DND-41 (cell line): ENCODE measurements around the gene SHROOM2.

Experiments
- ATAC-seq: fragments of 200-7000 bp; cut with Tn5 transposase; 3 replicates; pipeline ENCODE4 v1.9.1; 2021; ENCODE audit warnings: low read depth; ENCODE audit not compliant: insufficient read depth
- DNase-seq: peaks from one replicate; pipeline ENCODE4 v3.0.0-alpha.2; 2020
- H2AFZ ChIP-seq: 2 replicates; pipeline ENCODE4 v1.6.0; 2012; ENCODE audit warnings: low read depth, low read length
- H3K27ac ChIP-seq: 2 replicates; pipeline ENCODE4 v1.5.1; 2012; ENCODE audit warnings: low read length, inconsistent platforms
- H3K27me3 ChIP-seq: fragments of 200-600 bp; sonication (generic); 2 replicates; pipeline ENCODE4 v1.6.0; 2012; ENCODE audit warnings: low read length, mild to moderate bottlenecking, inconsistent platforms; ENCODE audit not compliant: insufficient read depth, poor library complexity
- H3K36me3 ChIP-seq: 2 replicates; pipeline ENCODE4 v1.5.1; 2012; ENCODE audit warnings: low read length, inconsistent platforms; ENCODE audit not compliant: insufficient read depth
- H3K4me1 ChIP-seq: 2 replicates; pipeline ENCODE4 v1.5.1; 2012; ENCODE audit warnings: mild to moderate bottlenecking, low read length; ENCODE audit not compliant: insufficient read depth
- H3K4me2 ChIP-seq: 2 replicates; pipeline ENCODE4 v1.6.0; 2012; ENCODE audit warnings: mild to moderate bottlenecking, moderate library complexity, low read length, inconsistent platforms; ENCODE audit not compliant: insufficient read depth
- H3K4me3 ChIP-seq, 2 experiments: fragments of 200-600 bp in 1 of 2; shearing (Covaris generic) in 1 of 2; 2 replicates each; pipeline ENCODE4 v1.5.1; 2012 to 2016; ENCODE audit warnings: inconsistent platforms in 2 of 2, low read length in 2 of 2, mild to moderate bottlenecking in 2 of 2, low read depth in 1 of 2, moderate library complexity in 1 of 2
- H3K79me2 ChIP-seq: 2 replicates; pipeline ENCODE4 v1.6.0; 2012; ENCODE audit warnings: low read length, inconsistent platforms; ENCODE audit not compliant: insufficient read depth
- H3K9ac ChIP-seq: 2 replicates; pipeline ENCODE4 v1.6.0; 2012; ENCODE audit warnings: low read depth, mild to moderate bottlenecking, inconsistent platforms, low read length, moderate library complexity
- H3K9me3 ChIP-seq: 2 replicates; pipeline ENCODE4 v1.5.1; 2012; ENCODE audit warnings: low read length, moderate library complexity, mild to moderate bottlenecking, inconsistent platforms; ENCODE audit not compliant: insufficient read depth, severe bottlenecking
- H4K20me1 ChIP-seq: 2 replicates; pipeline ENCODE4 v1.6.0; 2012; ENCODE audit warnings: low read length; ENCODE audit not compliant: insufficient read depth
- CTCF ChIP-seq: IDR thresholded peaks from 2 replicates; pipeline ENCODE4 v1.5.1; 2012; ENCODE audit warnings: borderline replicate concordance, low read length, moderate library complexity, mild to moderate bottlenecking; ENCODE audit not compliant: poor library complexity, severe bottlenecking; ENCODE audit errors: extremely low read depth
- EZH2 ChIP-seq: IDR thresholded peaks from 3 replicates; pipeline ENCODE4 v1.6.1; 2012; ENCODE audit warnings: borderline replicate concordance, low read depth, mild to moderate bottlenecking, moderate library complexity, low read length, inconsistent platforms; ENCODE audit not compliant: severe bottlenecking

SHROOM2 gene

DNA sequence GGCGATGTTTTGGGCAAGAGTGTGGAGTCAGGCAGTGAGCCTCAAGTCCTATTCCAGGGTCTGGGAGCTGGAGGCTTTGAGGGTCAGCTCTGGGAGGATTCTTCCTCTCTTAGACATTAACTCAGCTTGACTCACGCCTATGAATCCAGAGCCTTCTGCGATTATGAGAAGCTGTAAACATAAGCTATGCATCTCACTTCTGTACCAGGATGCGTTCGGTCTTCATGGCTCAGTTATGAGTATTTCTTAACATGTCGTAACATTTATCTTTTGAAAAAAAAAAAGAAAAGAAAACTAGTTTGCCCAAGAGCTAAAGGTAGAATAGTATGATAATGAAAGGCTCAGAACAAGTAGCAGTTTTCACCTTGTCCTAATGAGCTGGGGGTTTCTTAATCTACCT is 4.6 kb downstream of the SHROOM2 start:
- Histone ChIP-seq H3K9me3 (no peaks in the 10 kb centered on the region), H3K4me1 (no peaks in the 10 kb centered on the region), H3K36me3 (no peaks in the 10 kb centered on the region), H3K27me3 (no peaks in the 10 kb centered on the region), H3K79me2 (no peaks in the 10 kb centered on the region), H2AFZ (no peak overlapping the region), H3K27ac (no peak overlapping the region), H4K20me1 (no peaks in the 10 kb centered on the region), H3K9ac (no peak overlapping the region), H3K4me2 (no peak overlapping the region), H3K4me3 (no peak overlapping the region)
- no peak for DNase-seq
- no peak for TF ChIP-seq CTCF
- no peak for ATAC-seq

- TF ChIP-seq EZH2 (no peak), CTCF (no peak)
- no peaks in the 10 kb centered on the region for H3K79me2 ChIP-seq
- H3K27ac ChIP-seq, result no peak overlapping the region
- no peaks in the 10 kb centered on the region for H4K20me1 ChIP-seq
- H3K9me3 ChIP-seq, result no peaks in the 10 kb centered on the region
- DNase-seq (no peak), ATAC-seq (no peak)
- no peak overlapping the region for H3K4me3 ChIP-seq
- H3K9ac ChIP-seq, result no peak overlapping the region
- no peaks in the 10 kb centered on the region for H3K36me3 ChIP-seq
- H3K4me1 ChIP-seq, result no peaks in the 10 kb centered on the region
- no peak overlapping the region for H2AFZ ChIP-seq
- H3K27me3 ChIP-seq, result no peaks in the 10 kb centered on the region
- H3K4me2 ChIP-seq, result no peak overlapping the region
These were observed 8.3 kb downstream of the SHROOM2 start for GRCh38 chrX:9794495-9794894.

GRCh38 chrX:9797384-9798360 is 11.4 kb downstream of the SHROOM2 start:
- Histone ChIP-seq H3K9ac (no peak overlapping the region), H3K27ac (no peak overlapping the region), H3K27me3 (no peaks in the 10 kb centered on the region), H3K4me3 (no peak overlapping the region), H4K20me1 (no peaks in the 10 kb centered on the region), H3K79me2 (no peaks in the 10 kb centered on the region), H2AFZ (no peak overlapping the region), H3K4me1 (no peaks in the 10 kb centered on the region), H3K9me3 (peaks cover 3% of the 10 kb centered on the region), H3K4me2 (no peak overlapping the region), H3K36me3 (no peaks in the 10 kb centered on the region)
- TF ChIP-seq CTCF, result no peak
- ATAC-seq (no peak), DNase-seq (no peak)
